ENCODE results near the gene NR3C1.

The NR3C1 gene

GRCh38 chr5:143434261-143435209, 31.0 kb upstream of the NR3C1 start:
- H3K4me3 ChIP-seq (ENCODE audit: low read length), result no peak overlapping the region

DNA sequence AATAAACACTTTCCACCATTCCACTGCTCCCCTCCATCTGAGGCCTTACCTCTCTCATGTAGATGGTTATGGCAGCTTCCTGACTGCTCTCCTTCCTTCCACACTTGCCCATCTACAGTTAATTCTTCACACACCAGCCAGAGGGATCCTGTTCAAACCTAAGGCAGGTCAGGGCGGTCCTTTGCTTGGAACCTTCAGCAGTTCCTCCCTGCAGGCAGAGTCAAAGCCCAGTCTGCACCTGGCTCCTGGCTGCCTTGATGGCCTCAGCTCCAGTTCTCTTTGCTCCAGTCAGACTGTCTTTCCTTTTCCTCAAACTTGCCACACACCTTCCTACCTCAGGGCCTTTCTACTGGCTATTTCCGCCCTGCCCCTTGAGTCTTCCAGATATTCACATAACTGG, 30.2 kb upstream of the NR3C1 start:
- H3K4me3 ChIP-seq (ENCODE audit: low read length), result no peak overlapping the region

More at GRCh38 chr5:143434261-143435209, 31.0 kb upstream of the NR3C1 start:
- DNase-seq (ENCODE audit: low read depth), result no peak
- TF ChIP-seq CTCF (conservative IDR thresholded peaks at IDR 0.05; ENCODE audit: low read length), result no peak

GRCh38 chr5:143432658-143433239, 29.3 kb upstream of the NR3C1 start:
- no peak overlapping the region for H3K4me3 ChIP-seq (ENCODE audit: low read length)
- DNase-seq (ENCODE audit: low read depth), result no peak

More for the DNA sequence above, 30.2 kb upstream of the NR3C1 start:
- TF ChIP-seq CTCF (conservative IDR thresholded peaks at IDR 0.05; ENCODE audit: low read length), result no peak
- no peak for DNase-seq (ENCODE audit: low read depth)

GRCh38 chr5:143431789-143432188, 28.3 kb upstream of the NR3C1 start:
- DNase-seq (ENCODE audit: low read depth), result no peak
- no peak overlapping the region for H3K4me3 ChIP-seq (ENCODE audit: low read length)
- no peak for TF ChIP-seq CTCF (conservative IDR thresholded peaks at IDR 0.05; ENCODE audit: low read length)

More at GRCh38 chr5:143432658-143433239, 29.3 kb upstream of the NR3C1 start:
- TF ChIP-seq CTCF (conservative IDR thresholded peaks at IDR 0.05; ENCODE audit: low read length), result no peak

DNA sequence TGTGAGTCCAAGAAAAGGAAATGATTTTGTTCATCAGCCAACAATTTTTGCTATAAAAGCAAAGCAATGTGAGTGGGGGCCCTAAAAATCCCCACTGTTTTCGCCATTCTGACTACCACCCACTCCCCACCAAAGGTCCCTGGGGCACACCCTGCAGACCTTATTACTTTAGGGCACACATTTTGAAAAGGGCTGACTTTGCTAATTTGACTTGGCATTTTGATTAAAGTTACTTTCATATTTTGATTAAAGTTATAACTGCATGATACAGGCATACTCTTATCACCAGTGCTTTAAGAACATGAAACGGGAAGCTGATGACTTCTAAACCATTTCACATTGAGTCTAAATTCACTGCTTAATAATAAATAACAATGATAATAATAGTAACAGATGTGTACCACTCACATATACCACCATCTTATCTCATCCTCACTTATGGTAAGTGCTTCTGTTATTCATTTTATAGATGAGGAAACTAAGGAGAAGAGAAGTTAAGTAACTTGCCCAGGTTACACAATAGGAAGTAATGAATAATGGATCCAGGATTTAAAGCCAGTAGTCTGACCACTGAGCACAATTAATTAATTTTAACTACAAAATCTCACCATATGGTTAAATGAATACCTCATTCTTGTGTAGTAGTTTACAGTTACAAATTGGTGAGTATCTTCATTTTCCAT, 25.4 kb upstream of the NR3C1 start:
- peak; percentile 38 for DNase-seq (ENCODE audit: low read depth)
- TF ChIP-seq CTCF (conservative IDR thresholded peaks at IDR 0.05; ENCODE audit: low read length), result no peak
- H3K4me3 ChIP-seq (ENCODE audit: low read length), result no peak overlapping the region

- H3K4me3 ChIP-seq (ENCODE audit: low read length), result no peak overlapping the region
- no peak for DNase-seq (ENCODE audit: low read depth)
These were observed 24.7 kb upstream of the NR3C1 start for GRCh38 chr5:143428155-143428554.

More at GRCh38 chr5:143428155-143428554, 24.7 kb upstream of the NR3C1 start:
- TF ChIP-seq CTCF (conservative IDR thresholded peaks at IDR 0.05; ENCODE audit: low read length), result no peak
